ENCODE data around the gene STK25.

STK25 gene

GRCh38 chr2:241546771-241547498, 38.6 kb upstream of the STK25 start:
- H2AFZ ChIP-seq (ENCODE audit: low read depth, low read length) = peak overlapping the region; percentile 27

GRCh38 chr2:241545523-241546473, 37.4 kb upstream of the STK25 start:
- Histone ChIP-seq H2AFZ (ENCODE audit: low read depth, low read length) (no peak overlapping the region), H3K4me1 (ENCODE audit: insufficient read depth, low read length) (peaks cover 17% of the 10 kb centered on the region)

More at GRCh38 chr2:241546771-241547498, 38.6 kb upstream of the STK25 start:
- Histone ChIP-seq H3K9me3 (ENCODE audit: low read length) (no peaks in the 10 kb centered on the region), H3K4me1 (ENCODE audit: insufficient read depth, low read length) (peaks cover 16% of the 10 kb centered on the region), H3K36me3 (ENCODE audit: insufficient read depth, low read length) (no peaks in the 10 kb centered on the region), H3K27me3 (ENCODE audit: insufficient read depth, low read length) (peaks cover 4% of the 10 kb centered on the region), H3K4me3 (ENCODE audit: low read length) (no peak overlapping the region)

GRCh38 chr2:241545106-241545505, 36.7 kb upstream of the STK25 start:
- peaks cover 24% of the 10 kb centered on the region for H3K4me1 ChIP-seq (ENCODE audit: insufficient read depth, low read length)
- no peak overlapping the region for H2AFZ ChIP-seq (ENCODE audit: low read depth, low read length)
- H3K36me3 ChIP-seq (ENCODE audit: insufficient read depth, low read length) = no peaks in the 10 kb centered on the region
- no peaks in the 10 kb centered on the region for H3K9me3 ChIP-seq (ENCODE audit: low read length)
- peaks cover 4% of the 10 kb centered on the region for H3K27me3 ChIP-seq (ENCODE audit: insufficient read depth, low read length)
- no peak overlapping the region for H3K4me3 ChIP-seq (ENCODE audit: low read length)

More at GRCh38 chr2:241545523-241546473, 37.4 kb upstream of the STK25 start:
- Histone ChIP-seq H3K9me3 (ENCODE audit: low read length) (no peaks in the 10 kb centered on the region), H3K36me3 (ENCODE audit: insufficient read depth, low read length) (no peaks in the 10 kb centered on the region), H3K4me3 (ENCODE audit: low read length) (no peak overlapping the region), H3K27me3 (ENCODE audit: insufficient read depth, low read length) (peaks cover 4% of the 10 kb centered on the region)

- H3K4me1 ChIP-seq (ENCODE audit: insufficient read depth, low read length) = peaks cover 34% of the 10 kb centered on the region
- no peak overlapping the region for H3K4me3 ChIP-seq (ENCODE audit: low read length)
- H3K27me3 ChIP-seq (ENCODE audit: insufficient read depth, low read length) = peaks cover 4% of the 10 kb centered on the region
- H2AFZ ChIP-seq (ENCODE audit: low read depth, low read length) = no peak overlapping the region
- no peaks in the 10 kb centered on the region for H3K9me3 ChIP-seq (ENCODE audit: low read length)
- no peaks in the 10 kb centered on the region for H3K36me3 ChIP-seq (ENCODE audit: insufficient read depth, low read length)
Measured at GRCh38 chr2:241542278-241542605, 33.9 kb upstream of the STK25 start.

- Histone ChIP-seq H3K4me3 (ENCODE audit: low read length) (no peak overlapping the region), H3K9me3 (ENCODE audit: low read length) (no peaks in the 10 kb centered on the region), H3K36me3 (ENCODE audit: insufficient read depth, low read length) (no peaks in the 10 kb centered on the region), H3K27me3 (ENCODE audit: insufficient read depth, low read length) (peaks cover 4% of the 10 kb centered on the region), H2AFZ (ENCODE audit: low read depth, low read length) (no peak overlapping the region), H3K4me1 (ENCODE audit: insufficient read depth, low read length) (peaks cover 29% of the 10 kb centered on the region)
Measured at GRCh38 chr2:241541564-241542277, 33.3 kb upstream of the STK25 start.

- Histone ChIP-seq H3K4me3 (ENCODE audit: low read length) (no peak overlapping the region), H3K36me3 (ENCODE audit: insufficient read depth, low read length) (no peaks in the 10 kb centered on the region), H3K9me3 (ENCODE audit: low read length) (no peaks in the 10 kb centered on the region), H3K27me3 (ENCODE audit: insufficient read depth, low read length) (peaks cover 4% of the 10 kb centered on the region), H2AFZ (ENCODE audit: low read depth, low read length) (no peak overlapping the region), H3K4me1 (ENCODE audit: insufficient read depth, low read length) (peaks cover 23% of the 10 kb centered on the region)
Measured at GRCh38 chr2:241540771-241541561, 32.6 kb upstream of the STK25 start.

GRCh38 chr2:241540401-241540770, 32.0 kb upstream of the STK25 start:
- Histone ChIP-seq H3K27me3 (ENCODE audit: insufficient read depth, low read length) (peaks cover 4% of the 10 kb centered on the region), H3K4me1 (ENCODE audit: insufficient read depth, low read length) (peaks cover 23% of the 10 kb centered on the region), H3K4me3 (ENCODE audit: low read length) (no peak overlapping the region), H3K9me3 (ENCODE audit: low read length) (no peaks in the 10 kb centered on the region), H3K36me3 (ENCODE audit: insufficient read depth, low read length) (no peaks in the 10 kb centered on the region), H2AFZ (ENCODE audit: low read depth, low read length) (no peak overlapping the region)

- Histone ChIP-seq H3K36me3 (ENCODE audit: insufficient read depth, low read length) (no peaks in the 10 kb centered on the region), H3K4me1 (ENCODE audit: insufficient read depth, low read length) (peaks cover 27% of the 10 kb centered on the region), H3K27me3 (ENCODE audit: insufficient read depth, low read length) (peaks cover 4% of the 10 kb centered on the region), H3K9me3 (ENCODE audit: low read length) (no peaks in the 10 kb centered on the region), H2AFZ (ENCODE audit: low read depth, low read length) (no peak overlapping the region), H3K4me3 (ENCODE audit: low read length) (no peak overlapping the region)
Measured at GRCh38 chr2:241539616-241540374, 31.4 kb upstream of the STK25 start.

GRCh38 chr2:241538838-241539615, 30.6 kb upstream of the STK25 start:
- Histone ChIP-seq H2AFZ (ENCODE audit: low read depth, low read length) (no peak overlapping the region), H3K36me3 (ENCODE audit: insufficient read depth, low read length) (no peaks in the 10 kb centered on the region), H3K4me3 (ENCODE audit: low read length) (no peak overlapping the region)

GRCh38 chr2:241535871-241536655, 27.7 kb upstream of the STK25 start:
- H2AFZ ChIP-seq (ENCODE audit: low read depth, low read length) = no peak overlapping the region
- H3K36me3 ChIP-seq (ENCODE audit: insufficient read depth, low read length) = no peaks in the 10 kb centered on the region
- H3K27me3 ChIP-seq (ENCODE audit: insufficient read depth, low read length) = no peaks in the 10 kb centered on the region
- H3K9me3 ChIP-seq (ENCODE audit: low read length) = no peaks in the 10 kb centered on the region
- no peak overlapping the region for H3K4me3 ChIP-seq (ENCODE audit: low read length)
- H3K4me1 ChIP-seq (ENCODE audit: insufficient read depth, low read length) = peaks cover 29% of the 10 kb centered on the region

More at GRCh38 chr2:241538838-241539615, 30.6 kb upstream of the STK25 start:
- Histone ChIP-seq H3K4me1 (ENCODE audit: insufficient read depth, low read length) (peaks cover 29% of the 10 kb centered on the region), H3K27me3 (ENCODE audit: insufficient read depth, low read length) (peaks cover 4% of the 10 kb centered on the region), H3K9me3 (ENCODE audit: low read length) (no peaks in the 10 kb centered on the region)
